HuH-7.5 (cell line): ENCODE measurements around the gene TBC1D4.
"Not testable (repeated sequence)": the region's sequence is repeated elsewhere in the genome, so short reads cannot be mapped to it uniquely, and the experiment has no call there.

ENCODE experiments used
- DNase-seq: peaks from one replicate; pipeline ENCODE4 v3.0.0; 2011; ENCODE audit warnings: low spot score

Gene TBC1D4

GRCh38 chr13:75445717-75446499, 36.1 kb downstream of the TBC1D4 start:
- DNase-seq: no peak

- DNase-seq: no peak
Measured at GRCh38 chr13:75444016-75444415, 38.0 kb downstream of the TBC1D4 start.

GRCh38 chr13:75443356-75443958, 38.5 kb downstream of the TBC1D4 start:
- no peak for DNase-seq

- DNase-seq: no peak
Measured at GRCh38 chr13:75442736-75443234, 39.2 kb downstream of the TBC1D4 start.

- DNase-seq: no peak
Measured at GRCh38 chr13:75440100-75440499, 41.9 kb downstream of the TBC1D4 start.

- DNase-seq: no peak
Measured at GRCh38 chr13:75437582-75438318, 44.2 kb downstream of the TBC1D4 start.

GRCh38 chr13:75434126-75434525, 47.8 kb downstream of the TBC1D4 start:
- DNase-seq: not testable (repeated sequence)

- no peak for DNase-seq
Measured at GRCh38 chr13:75432811-75433244, 49.1 kb downstream of the TBC1D4 start.

GRCh38 chr13:75432045-75432444, 49.9 kb downstream of the TBC1D4 start:
- no peak for DNase-seq

GRCh38 chr13:75430436-75431209, 51.3 kb downstream of the TBC1D4 start:
- DNase-seq: no peak

- no peak for DNase-seq
Measured at GRCh38 chr13:75426421-75426820, 55.5 kb downstream of the TBC1D4 start.

GRCh38 chr13:75425216-75426009, 56.6 kb downstream of the TBC1D4 start:
- no peak for DNase-seq

- no peak for DNase-seq
Measured at GRCh38 chr13:75423946-75424345, 58.0 kb downstream of the TBC1D4 start.

GRCh38 chr13:75422028-75422427, 59.9 kb downstream of the TBC1D4 start:
- DNase-seq: no peak

- no peak for DNase-seq
Measured at GRCh38 chr13:75421133-75421532, 60.8 kb downstream of the TBC1D4 start.

- DNase-seq: no peak
Measured at GRCh38 chr13:75419656-75420055, 62.3 kb downstream of the TBC1D4 start.

GRCh38 chr13:75418997-75419396, 63.0 kb downstream of the TBC1D4 start:
- DNase-seq: no peak

GRCh38 chr13:75418186-75418843, 63.7 kb downstream of the TBC1D4 start:
- no peak for DNase-seq

GRCh38 chr13:75417656-75418055, 64.3 kb downstream of the TBC1D4 start:
- no peak for DNase-seq

GRCh38 chr13:75417012-75417384, 65.0 kb downstream of the TBC1D4 start:
- no peak for DNase-seq
